Measurements from ENCODE around the gene CHAC1. TPM values are rescaled to one million over a fixed set of nuclear protein-coding genes. Genes with fewer than 3 reads are reported as not detected.

CHAC1 gene
- total RNA-seq, 1 donor from 2014 or later, result 14.3 TPM

GRCh38 chr15:40909662-40910630, 43.3 kb upstream of the CHAC1 start:
- no peak for TF ChIP-seq CTCF (conservative IDR thresholded peaks at IDR 0.05; ENCODE audit: low read depth, low read length)
- no peak overlapping the region for H3K4me3 ChIP-seq (ENCODE audit: low read depth, low read length)
- no peak for DNase-seq (ENCODE audit: low read depth)

GRCh38 chr15:40911141-40911540, 42.1 kb upstream of the CHAC1 start:
- no peak overlapping the region for H3K4me3 ChIP-seq (ENCODE audit: low read depth, low read length)
- TF ChIP-seq CTCF (conservative IDR thresholded peaks at IDR 0.05; ENCODE audit: low read depth, low read length), result no peak
- DNase-seq (ENCODE audit: low read depth), result no peak

- no peak for DNase-seq (ENCODE audit: low read depth)
- H3K4me3 ChIP-seq (ENCODE audit: low read depth, low read length), result no peak overlapping the region
- no peak for TF ChIP-seq CTCF (conservative IDR thresholded peaks at IDR 0.05; ENCODE audit: low read depth, low read length)
These were observed 41.6 kb upstream of the CHAC1 start for GRCh38 chr15:40911693-40912092.

- H3K4me3 ChIP-seq (ENCODE audit: low read depth, low read length), result no peak overlapping the region
- no peak for DNase-seq (ENCODE audit: low read depth)
- no peak for TF ChIP-seq CTCF (conservative IDR thresholded peaks at IDR 0.05; ENCODE audit: low read depth, low read length)
These were observed 40.8 kb upstream of the CHAC1 start for GRCh38 chr15:40912478-40912877.

- TF ChIP-seq CTCF (conservative IDR thresholded peaks at IDR 0.05; ENCODE audit: low read depth, low read length), result no peak
- H3K4me3 ChIP-seq (ENCODE audit: low read depth, low read length), result no peak overlapping the region
- DNase-seq (ENCODE audit: low read depth), result no peak
These were observed 39.3 kb upstream of the CHAC1 start for GRCh38 chr15:40914013-40914412.

- DNase-seq (ENCODE audit: low read depth), result no peak
- no peak for TF ChIP-seq CTCF (conservative IDR thresholded peaks at IDR 0.05; ENCODE audit: low read depth, low read length)
These were observed 38.8 kb upstream of the CHAC1 start for GRCh38 chr15:40914486-40914885.

More at GRCh38 chr15:40914486-40914885, 38.8 kb upstream of the CHAC1 start:
- H3K4me3 ChIP-seq (ENCODE audit: low read depth, low read length), result no peak overlapping the region
